ENCODE measurements around the gene CFAP97. TPM values are rescaled to one million over a fixed set of nuclear protein-coding genes. Genes with fewer than 3 reads are reported as not detected.
"Not testable (repeated sequence)": the region's sequence is repeated elsewhere in the genome, so short reads cannot be mapped to it uniquely, and the experiment has no call there.

The CFAP97 gene
- total and polyA plus RNA-seq, 2 experiments from 2014 or later, result 46.3 to 50.8 TPM

DNA sequence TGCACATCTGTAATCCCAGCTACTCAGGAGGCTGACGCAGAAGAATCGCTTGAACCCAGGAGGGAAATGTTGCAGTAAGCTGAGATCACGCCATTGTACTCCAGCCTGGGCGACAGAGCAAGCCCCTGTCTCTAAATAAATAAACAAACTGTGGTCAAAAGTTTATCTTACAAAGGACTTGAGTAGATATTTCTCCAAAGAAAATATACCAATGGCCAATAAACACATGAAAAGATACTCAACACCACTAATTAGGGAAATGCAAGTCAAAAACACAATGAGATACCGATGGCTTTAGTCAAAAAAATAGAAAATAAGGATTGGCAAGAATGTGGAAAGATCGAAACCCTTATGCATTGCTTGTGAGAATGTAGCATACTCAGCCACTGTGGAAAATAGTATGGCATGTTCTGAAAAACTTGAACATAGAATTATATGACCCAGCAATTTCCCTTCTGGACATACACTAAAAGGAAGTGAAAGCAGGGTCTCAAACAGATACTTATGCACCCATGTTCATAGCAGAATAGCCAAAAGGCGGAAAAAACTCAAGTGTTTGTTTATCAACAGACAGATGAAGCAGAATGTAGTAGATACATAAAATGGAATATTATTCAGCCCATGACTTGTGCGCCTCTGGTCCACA lies 2.0 kb upstream of the CFAP97 start:
- no peak overlapping the region for H3K4me2 ChIP-seq (ENCODE audit: unreplicated experiment)
- no peaks in the 10 kb centered on the region for H4K20me1 ChIP-seq (ENCODE audit: insufficient read depth)
- no peaks in the 10 kb centered on the region for H3K27me3 ChIP-seq (replicated peaks; ENCODE audit: insufficient read depth)
- H3K9me2 ChIP-seq (ENCODE audit: insufficient read depth), result no peaks in the 10 kb centered on the region
- WGBS, 2 experiments (ENCODE audit: low coverage in 1 of 2, low lambda C conversion rate in 2 of 2, missing lambda C conversion rate in 2 of 2), result 96 to 99% methylated on average over 8 of the region's 8 CpGs
- H3K36me3 ChIP-seq (ENCODE audit: low read depth), result no peaks in the 10 kb centered on the region
- TF ChIP-seq EZH2phosphoT487 (IDR thresholded peaks at IDR 0.05; ENCODE audit: insufficient read depth, low read depth) (no peak), EZH2 (IDR thresholded peaks at IDR 0.05; ENCODE audit: insufficient read depth, poor library complexity, severe bottlenecking) (no peak)
- peaks cover 18% of the 10 kb centered on the region for H3K4me1 ChIP-seq (ENCODE audit: insufficient read depth)
- H3K27ac ChIP-seq, result no peak overlapping the region
- H2AFZ ChIP-seq, result no peak overlapping the region
- H3K9me3 ChIP-seq (ENCODE audit: low read depth), result no peaks in the 10 kb centered on the region
- H3K4me3 ChIP-seq, result no peak overlapping the region
- DNase-seq, result no peak
- H3K9ac ChIP-seq, result no peak overlapping the region
- in situ Hi-C loops (cut with MboI), result no loop called here
- H3F3A ChIP-seq (ENCODE audit: insufficient read depth), result peaks cover 29% of the 10 kb centered on the region
- H3K79me2 ChIP-seq (ENCODE audit: insufficient read depth), result peaks cover 45% of the 10 kb centered on the region

DNA sequence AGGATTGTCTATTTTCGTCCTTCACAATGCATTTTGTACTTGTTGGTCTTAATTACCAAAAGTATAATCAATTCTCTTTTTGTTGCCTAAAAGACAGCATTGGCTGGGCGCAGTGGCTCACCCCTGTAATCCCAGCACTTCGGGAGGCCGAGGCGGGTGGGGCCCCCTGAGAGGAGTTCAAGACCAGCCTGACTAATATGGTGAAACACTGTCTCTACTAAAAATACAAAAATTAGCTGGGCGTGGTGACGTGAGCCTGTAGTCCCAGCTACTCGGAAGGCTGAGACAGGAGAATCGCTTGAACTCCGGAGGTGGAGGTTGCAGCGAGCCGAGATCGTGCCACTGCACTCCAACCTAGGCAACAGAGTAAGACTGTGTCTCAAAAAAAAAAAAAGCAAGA lies 1.3 kb upstream of the CFAP97 start:
- 78 to 79% methylated on average over 13 of the region's 13 CpGs for WGBS, 2 experiments (ENCODE audit: low coverage in 1 of 2, low lambda C conversion rate in 2 of 2, missing lambda C conversion rate in 2 of 2)
- H3K9me3 ChIP-seq (ENCODE audit: low read depth); H3K9me2 ChIP-seq (ENCODE audit: insufficient read depth); DNase-seq; H4K20me1 ChIP-seq (ENCODE audit: insufficient read depth); H3K36me3 ChIP-seq (ENCODE audit: low read depth); H3K27me3 ChIP-seq (replicated peaks; ENCODE audit: insufficient read depth); in situ Hi-C loops (cut with MboI): not testable (repeated sequence)
- peaks cover 46% of the 10 kb centered on the region for H3K79me2 ChIP-seq (ENCODE audit: insufficient read depth)
- peak overlapping the region; percentile 98 for H2AFZ ChIP-seq
- peaks cover 18% of the 10 kb centered on the region for H3K4me1 ChIP-seq (ENCODE audit: insufficient read depth)
- peak overlapping the region; percentile 96 for H3K4me2 ChIP-seq (ENCODE audit: unreplicated experiment)
- H3F3A ChIP-seq (ENCODE audit: insufficient read depth), result peaks cover 25% of the 10 kb centered on the region
- H3K4me3 ChIP-seq, result peak overlapping the region; percentile 88; the same call in 1 of the 2 replicates
- peak overlapping the region; percentile 92 for H3K9ac ChIP-seq
- H3K27ac ChIP-seq, result peak overlapping the region; percentile 81; the same call in 1 of the 2 replicates

DNA sequence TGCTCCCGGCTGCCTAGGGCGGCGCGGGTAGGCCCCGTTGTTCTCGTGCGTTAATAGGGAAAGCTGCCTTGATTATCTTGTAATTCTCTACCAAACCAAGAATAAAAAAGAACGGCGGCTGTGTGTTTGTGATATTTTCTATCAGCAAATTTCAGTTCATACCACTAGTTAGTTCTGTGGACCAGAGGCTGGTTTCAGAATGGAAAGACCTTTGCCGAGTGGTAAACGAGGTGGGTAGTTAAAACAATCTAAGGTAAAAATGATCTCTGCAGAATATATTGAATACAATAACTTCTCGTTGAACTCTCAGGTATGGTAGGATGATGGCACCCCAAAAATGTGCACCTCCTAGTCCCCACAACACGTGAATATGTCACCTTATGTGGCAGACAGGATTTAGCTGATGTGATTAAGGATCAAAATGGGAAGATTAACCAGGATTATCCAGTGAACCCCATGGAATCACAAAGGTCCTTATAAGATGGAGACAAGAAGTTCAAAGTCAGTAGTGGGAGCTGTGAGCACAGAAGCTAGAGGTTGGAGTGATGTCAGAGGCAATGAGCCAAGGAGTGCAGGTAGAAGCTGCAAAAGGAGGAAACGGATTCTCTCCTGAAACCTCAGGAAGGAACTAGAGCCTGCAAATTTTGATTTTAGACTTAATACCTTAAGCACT lies 574 bp upstream of the CFAP97 start:
- Histone ChIP-seq H3K79me2 (ENCODE audit: insufficient read depth) (peaks cover 53% of the 10 kb centered on the region), H3K9me3 (ENCODE audit: low read depth) (no peaks in the 10 kb centered on the region), H3K27ac (peak overlapping the region; percentile 81), H3K36me3 (ENCODE audit: low read depth) (no peaks in the 10 kb centered on the region), H3K27me3 (replicated peaks; ENCODE audit: insufficient read depth) (no peaks in the 10 kb centered on the region), H3K9me2 (ENCODE audit: insufficient read depth) (no peaks in the 10 kb centered on the region), H3K9ac (peak overlapping the region; percentile 92), H3K4me1 (ENCODE audit: insufficient read depth) (peaks cover 18% of the 10 kb centered on the region), H3K4me2 (ENCODE audit: unreplicated experiment) (peak overlapping the region; percentile 96), H2AFZ (peak overlapping the region; percentile 98), H3K4me3 (peak overlapping the region; percentile 88), H3F3A (ENCODE audit: insufficient read depth) (peaks cover 25% of the 10 kb centered on the region), H4K20me1 (ENCODE audit: insufficient read depth) (no peaks in the 10 kb centered on the region)
- peak; percentile 47 for DNase-seq
- in situ Hi-C loops (cut with MboI), result no loop called here
- WGBS, 2 experiments (ENCODE audit: low coverage in 1 of 2, low lambda C conversion rate in 2 of 2, missing lambda C conversion rate in 2 of 2), result 7 to 8% methylated on average over 14 of the region's 14 CpGs
- TF ChIP-seq EZH2 (IDR thresholded peaks at IDR 0.05; ENCODE audit: insufficient read depth, poor library complexity, severe bottlenecking), result no peak
- TF ChIP-seq EZH2phosphoT487 (IDR thresholded peaks at IDR 0.05; ENCODE audit: insufficient read depth, low read depth), result no peak

DNA sequence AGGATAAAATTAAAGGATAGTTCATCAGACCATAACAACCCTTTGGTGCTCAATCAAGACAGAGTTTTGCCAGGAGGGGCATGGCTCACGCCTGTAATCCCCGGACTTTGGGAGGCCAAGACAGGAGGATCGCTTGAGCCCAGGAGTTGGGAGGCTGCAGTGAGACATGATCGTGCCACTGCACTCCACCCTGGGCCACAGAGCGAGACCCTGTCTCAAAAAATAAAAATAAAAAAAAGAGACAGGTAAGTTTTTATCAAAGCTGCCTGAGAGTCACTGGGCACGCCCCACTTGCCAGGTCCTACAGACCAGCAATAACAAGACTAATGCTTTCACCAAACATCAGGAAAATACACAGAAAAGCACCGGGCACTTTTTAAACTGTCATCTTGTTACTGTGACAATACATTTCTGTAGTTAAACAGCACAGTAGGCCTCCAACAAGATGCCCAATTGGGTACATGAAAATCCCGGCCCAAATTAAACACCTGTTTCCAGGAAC lies 765 bp downstream of the CFAP97 start:
- Histone ChIP-seq H3K36me3 (ENCODE audit: low read depth) (no peaks in the 10 kb centered on the region), H3K9me2 (ENCODE audit: insufficient read depth) (no peaks in the 10 kb centered on the region), H3K4me3 (peak overlapping the region; percentile 88), H3K9me3 (ENCODE audit: low read depth) (no peaks in the 10 kb centered on the region), H3K9ac (peak overlapping the region; percentile 92), H3K27ac (peak overlapping the region; percentile 81), H3K79me2 (ENCODE audit: insufficient read depth) (peaks cover 64% of the 10 kb centered on the region), H3K4me2 (ENCODE audit: unreplicated experiment) (peak overlapping the region; percentile 96), H4K20me1 (ENCODE audit: insufficient read depth) (no peaks in the 10 kb centered on the region), H3K27me3 (replicated peaks; ENCODE audit: insufficient read depth) (no peaks in the 10 kb centered on the region), H3F3A (ENCODE audit: insufficient read depth) (peaks cover 25% of the 10 kb centered on the region), H2AFZ (peak overlapping the region; percentile 86), H3K4me1 (ENCODE audit: insufficient read depth) (peaks cover 18% of the 10 kb centered on the region)
- in situ Hi-C loops (cut with MboI), result no loop called here
- no peak for TF ChIP-seq EZH2 (IDR thresholded peaks at IDR 0.05; ENCODE audit: insufficient read depth, poor library complexity, severe bottlenecking)
- no peak for TF ChIP-seq EZH2phosphoT487 (IDR thresholded peaks at IDR 0.05; ENCODE audit: insufficient read depth, low read depth)
- 64 to 69% methylated on average over 8 of the region's 8 CpGs for WGBS, 2 experiments (ENCODE audit: low coverage in 1 of 2, low lambda C conversion rate in 2 of 2, missing lambda C conversion rate in 2 of 2)
- DNase-seq, result no peak

All from GM23248 (cell line).